HG02798 (cell line): ENCODE measurements around the gene PRND.

ENCODE experiments used
- ATAC-seq: cut with Tn5 transposase; IDR thresholded peaks from one replicate; pipeline ENCODE4 v1.9.1; 2021; ENCODE audit warnings: mild to moderate bottlenecking; ENCODE audit not compliant: unreplicated experiment, poor library complexity

PRND gene, protein sequence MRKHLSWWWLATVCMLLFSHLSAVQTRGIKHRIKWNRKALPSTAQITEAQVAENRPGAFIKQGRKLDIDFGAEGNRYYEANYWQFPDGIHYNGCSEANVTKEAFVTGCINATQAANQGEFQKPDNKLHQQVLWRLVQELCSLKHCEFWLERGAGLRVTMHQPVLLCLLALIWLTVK

DNA sequence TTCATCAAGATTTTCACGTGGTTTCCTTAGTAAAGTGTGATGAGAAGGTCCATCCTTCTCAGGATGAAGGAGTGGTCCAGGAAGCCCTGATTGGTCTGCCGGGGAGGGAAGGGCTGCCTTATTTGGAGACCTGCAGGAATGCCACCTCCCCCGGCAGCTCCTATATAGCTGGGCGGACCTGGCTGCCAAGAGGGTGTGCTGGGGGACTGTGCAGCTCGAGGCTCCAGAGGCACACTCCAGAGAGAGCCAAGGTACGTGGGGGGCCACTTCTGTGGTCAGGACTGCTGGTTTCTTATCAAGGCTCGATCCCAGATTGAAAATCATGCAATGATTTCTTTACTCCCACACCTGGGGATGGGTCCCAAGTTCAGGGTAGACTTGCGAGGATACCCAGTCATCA, at the start of gene PRND:
Gene PRND, plus strand, starts transcription at position 191 of the 400 bp plus-strand sequence. CDS start 2,643 bp downstream, outside the sequence.
- no peak for ATAC-seq

DNA sequence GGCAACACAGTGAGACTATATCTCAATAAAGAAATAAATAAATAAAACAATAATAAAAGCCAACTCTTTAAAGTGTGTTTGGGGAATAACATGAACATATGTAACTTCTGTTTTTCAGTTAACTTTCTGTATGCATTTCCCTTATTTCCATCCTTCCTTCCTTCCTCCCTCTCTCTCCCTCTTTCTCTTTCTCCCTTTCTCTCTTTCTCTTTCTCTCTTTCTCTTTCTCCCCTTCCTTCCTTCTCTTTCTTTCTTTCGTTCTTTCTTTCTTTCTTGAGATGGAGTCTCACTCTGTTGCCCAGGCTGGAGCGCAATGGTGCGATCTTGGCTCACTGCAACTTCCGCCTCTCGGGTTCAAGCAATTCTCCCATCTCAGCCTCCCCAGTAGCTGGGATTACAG, 48.8 kb upstream of the PRND start:
- ATAC-seq: no peak

DNA sequence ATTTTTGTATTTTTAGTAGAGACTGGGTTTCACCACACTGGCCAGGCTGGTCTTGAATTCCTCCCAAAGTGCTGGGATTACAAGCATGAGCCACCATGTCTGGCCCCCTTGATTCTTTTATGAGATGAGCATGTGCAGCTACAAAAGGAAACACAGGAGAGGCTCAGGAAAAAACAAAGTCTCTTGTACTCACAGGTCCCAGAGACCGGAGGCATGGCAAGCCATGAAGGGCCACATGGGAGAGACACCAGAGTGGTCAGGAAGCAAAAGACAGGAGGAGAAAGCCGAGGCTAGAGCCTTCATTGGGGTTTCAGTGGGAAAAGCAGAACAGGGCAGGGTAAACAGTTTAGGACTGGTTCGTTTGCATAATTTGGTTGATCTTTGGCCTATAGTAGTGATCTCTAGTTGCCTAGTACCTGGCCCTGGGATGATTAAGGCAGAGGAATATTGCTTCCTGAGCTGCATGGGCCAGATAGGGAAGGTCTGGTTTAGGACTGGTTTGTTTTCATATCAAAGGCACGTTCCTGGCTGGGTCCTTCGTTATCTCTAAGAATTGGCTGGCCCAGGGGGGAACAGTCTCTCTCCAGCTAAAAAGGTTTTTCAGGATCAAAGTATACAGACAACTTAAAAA, 48.2 kb upstream of the PRND start:
- no peak for ATAC-seq

DNA sequence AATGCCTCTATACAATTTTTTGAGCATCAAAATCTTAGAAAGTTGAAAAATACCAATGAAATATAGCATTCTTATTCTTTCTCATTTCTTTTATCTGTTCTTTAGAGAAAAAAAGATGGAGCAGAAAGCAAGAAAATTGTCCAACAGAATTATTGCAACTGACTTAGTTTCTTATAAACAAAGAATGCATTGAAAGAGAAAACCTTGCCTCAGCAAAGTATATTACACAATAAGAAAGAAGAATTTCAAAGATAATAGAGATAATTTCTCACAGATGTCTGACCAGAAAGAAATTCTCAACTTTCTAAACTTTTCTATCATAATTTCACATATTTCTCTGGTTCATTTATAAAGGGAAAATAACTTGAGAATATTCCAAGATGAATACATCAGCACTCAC, 47.0 kb upstream of the PRND start:
- ATAC-seq: no peak

DNA sequence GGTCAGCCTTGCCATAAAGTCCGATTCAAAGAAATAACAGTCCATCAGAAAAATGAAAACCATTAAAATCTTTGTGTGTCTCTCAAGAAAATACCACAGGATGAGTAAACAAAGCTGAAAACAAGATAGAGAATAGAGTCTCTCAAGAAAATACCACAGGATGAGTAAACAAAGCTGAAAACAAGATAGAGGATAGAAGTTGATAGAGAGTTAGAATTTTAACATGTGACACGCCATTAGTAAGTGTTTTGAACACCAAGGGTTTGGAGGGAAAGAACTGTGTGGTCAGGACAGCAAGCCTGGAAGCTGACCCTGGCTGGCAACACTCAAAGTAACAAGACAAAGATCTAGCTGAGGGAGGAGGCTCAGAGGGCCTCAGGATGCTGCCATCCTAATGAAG, 43.9 kb upstream of the PRND start:
- no peak for ATAC-seq

DNA sequence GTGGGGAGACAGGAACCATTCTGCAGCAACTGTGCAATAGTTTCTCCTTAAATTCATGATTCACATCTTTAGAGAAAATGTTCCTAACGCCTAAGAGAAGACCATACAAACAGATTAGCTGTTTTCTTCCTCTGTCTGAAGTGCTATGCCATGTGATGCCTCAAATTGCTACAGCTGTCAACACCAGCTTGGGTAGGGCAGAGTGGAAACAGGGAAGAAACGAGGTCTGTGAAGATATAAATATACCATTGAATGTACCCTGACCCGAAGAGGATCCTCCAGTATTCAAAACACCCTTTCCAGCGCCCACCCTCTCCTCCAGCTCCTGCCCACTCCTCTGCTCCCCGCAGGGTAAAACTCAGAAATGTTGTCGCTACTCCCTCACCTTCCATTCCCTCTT, 40.3 kb upstream of the PRND start:
- no peak for ATAC-seq

DNA sequence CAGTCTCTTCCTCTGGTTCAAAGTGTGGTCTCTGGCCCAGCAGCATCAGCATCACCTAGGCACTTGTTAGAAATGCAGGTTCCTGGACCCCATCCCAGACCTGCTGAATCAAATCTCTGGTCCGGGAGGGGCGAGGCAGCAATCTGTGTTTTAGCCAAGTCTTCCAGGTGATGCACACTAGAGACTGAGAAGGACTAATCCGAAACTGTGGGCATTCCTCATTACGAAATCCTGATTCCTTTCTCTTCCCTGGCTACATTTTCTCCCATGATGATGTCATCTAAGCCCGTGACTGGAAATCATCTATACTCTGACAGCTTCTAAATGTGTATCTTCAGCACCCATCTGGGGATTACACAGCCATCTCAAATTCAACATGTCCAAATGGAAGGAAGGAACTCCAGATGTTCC, 39.7 kb upstream of the PRND start:
- no peak for ATAC-seq

DNA sequence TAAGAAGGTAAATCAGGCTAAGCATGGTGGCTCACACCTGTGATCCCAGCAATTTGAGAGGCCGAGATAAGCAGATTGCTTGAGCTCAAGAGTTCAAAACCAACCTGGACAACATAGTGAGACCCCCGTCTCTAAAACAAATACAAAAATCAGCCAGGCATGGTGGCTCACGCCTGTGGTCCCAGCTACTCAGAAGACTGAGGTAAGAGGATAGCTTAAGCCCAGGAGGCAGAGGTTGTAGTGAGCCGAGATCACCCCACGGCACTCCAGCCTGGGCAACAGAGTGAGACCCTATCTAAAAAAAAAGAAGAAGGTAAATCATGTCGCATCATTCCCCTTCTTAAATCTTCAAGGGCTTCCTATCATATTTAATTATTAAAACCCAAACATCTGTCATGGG, 39.0 kb upstream of the PRND start:
- ATAC-seq: no peak

DNA sequence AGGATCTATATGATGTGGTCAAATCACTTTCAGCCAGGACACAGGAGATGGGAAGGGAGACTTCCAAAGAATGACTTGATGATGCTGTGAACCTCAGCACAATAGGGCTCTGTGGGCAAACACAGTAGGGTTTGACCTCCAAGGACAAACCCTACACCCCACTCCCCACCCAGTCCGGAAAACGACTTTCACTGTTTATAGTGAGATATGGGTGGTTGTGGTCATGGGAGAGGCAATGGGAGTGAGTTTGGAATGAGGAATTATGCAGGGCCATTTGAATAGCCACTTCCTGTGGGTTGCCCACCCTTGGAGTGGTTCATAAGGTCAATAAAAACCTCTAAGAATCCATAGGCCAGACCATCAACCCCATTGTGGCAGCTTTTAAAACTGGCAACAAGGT, 38.4 kb upstream of the PRND start:
- ATAC-seq: no peak

DNA sequence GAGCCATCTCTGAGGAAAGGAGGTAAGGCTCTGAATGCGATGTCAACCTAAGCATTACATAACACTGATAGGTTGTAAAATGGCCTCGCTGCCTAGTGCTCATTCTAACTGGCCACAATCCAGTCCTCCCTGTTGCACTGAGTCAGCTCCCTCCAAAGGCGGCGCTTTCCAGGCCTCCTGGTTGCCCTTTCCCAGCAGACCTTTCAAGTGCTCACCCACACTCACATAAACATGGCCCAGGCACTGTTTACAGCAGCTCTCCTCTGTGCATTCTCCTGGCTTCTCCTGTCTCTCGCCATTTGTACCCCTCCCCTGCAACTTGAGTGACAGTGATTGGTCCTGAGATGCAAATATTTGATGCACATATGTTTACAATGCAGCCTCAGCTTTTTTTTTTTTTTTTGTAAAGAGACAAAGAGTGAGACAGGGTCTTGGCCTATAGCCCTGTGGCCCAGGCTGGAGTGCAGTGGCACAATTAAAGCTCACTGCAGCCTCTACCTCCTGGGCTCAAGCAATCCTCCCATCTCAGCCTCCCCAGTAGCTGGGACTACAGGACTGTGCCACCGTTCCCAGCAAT, 36.8 kb upstream of the PRND start:
- no peak for ATAC-seq

DNA sequence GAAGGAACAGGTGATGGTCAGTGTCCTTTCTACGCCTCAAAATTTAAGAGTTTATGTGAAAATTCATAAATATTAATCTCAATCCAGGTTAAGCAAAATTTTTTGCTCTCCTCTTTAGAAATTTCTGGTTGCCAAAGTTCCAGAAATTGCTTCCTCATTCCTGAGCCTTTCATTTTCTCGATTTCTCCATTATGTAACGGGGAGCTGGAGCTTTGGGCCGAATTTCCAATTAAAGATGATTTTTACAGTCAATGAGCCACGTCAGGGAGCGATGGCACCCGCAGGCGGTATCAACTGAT, 35.8 kb upstream of the PRND start:
- no peak for ATAC-seq

DNA sequence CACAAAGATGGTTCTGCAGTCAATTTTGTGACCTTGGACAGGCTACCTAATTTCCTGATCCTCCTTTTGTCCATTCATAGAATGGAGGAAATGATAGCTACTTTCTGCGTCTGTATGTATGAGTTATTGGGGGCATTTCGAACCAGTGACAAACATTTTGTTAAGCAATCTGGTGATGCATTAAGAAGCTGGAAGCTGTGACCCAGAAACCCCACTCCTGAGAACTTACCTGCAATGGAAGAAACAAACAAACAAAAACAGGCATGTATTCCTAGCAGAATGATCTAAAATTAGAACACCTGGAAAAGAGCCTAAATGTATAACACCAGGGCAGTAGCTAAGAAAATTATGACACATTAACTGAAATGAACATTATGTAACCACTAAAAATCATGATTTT, 33.4 kb upstream of the PRND start:
- no peak for ATAC-seq

DNA sequence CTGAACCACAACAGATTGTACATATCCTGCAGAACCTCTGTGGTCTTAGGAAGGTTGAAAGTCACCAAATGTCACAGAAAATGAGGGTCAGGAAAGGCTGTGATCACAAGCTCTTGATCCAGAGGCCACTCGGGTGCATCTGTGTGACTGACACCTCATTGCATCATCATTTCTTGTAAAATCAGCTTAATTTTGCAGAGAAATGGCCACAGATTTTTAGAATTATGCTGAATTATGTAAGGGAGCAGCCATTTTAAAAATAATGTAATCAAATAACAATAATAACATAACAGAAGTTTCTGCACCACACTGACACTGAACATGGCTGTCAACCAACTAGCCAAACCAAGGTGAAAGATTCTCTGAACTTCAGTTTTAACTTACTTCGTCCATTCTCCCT, 32.5 kb upstream of the PRND start:
- ATAC-seq: no peak

DNA sequence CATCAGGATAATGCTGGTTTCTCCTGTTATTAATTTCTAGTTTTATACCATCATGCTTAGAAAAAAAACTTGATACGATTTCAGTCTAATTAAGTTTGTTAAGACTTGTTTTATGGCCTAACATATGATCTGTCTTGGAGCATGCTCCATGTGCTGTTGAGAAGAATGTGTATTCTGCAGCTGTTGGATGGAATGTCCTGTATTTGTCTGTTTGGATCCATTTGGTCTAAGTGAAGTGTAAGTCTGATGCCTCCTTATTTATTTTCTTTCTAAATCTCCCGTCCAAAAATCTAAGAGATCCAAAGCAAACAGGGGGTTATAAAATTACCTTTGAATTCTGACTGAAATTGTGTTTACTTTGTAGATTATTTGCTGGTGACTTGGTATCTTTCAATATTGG, 30.0 kb upstream of the PRND start:
- no peak for ATAC-seq

DNA sequence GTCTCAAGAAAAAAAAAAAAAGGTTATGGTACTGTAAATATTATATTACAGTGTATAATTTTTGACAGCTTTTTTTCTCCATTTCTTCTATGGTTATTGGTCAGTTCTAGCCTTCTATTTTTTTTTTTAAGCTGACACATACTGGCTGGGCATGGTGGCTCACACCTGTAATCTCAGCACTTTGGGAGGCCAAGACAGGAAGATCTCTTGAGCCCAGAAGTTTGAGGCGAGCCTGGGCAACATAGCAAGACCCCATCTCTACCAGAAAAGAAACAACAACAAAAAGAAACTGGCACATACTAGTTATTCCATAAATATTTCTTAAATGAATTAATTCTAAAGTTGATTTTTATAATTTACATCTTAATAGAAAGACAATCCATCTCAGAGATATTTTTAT, 27.6 kb upstream of the PRND start:
- no peak for ATAC-seq

DNA sequence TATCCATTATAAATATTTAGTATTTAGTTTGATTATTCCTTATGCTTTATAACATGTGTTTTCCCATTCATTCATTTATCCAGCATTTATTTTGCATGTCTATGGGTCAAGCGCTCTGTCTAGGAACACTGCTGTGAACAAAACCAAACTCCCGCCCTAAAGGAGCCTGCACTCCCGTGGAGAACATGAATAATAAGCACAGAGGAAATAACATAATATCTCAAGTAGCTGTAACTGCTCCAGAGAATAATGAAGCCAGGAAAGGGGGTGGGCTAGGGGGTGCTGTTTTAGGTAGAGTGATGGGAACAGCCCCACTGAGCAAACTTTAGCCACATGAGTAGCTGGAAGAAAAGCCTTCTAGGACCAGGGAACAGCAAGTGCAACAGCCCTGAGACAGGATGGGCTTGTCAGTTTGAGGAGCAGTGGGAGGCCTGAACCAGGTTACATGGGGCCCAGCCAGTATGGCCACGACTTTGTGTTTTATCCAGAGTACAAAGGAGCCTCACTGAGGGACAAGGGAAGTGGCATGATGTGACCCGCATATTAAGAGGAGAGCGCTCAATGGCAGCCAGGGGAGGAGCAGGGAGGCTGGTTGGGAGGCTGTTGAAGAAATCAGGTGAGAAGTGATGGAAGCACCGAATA, 24.4 kb upstream of the PRND start:
- ATAC-seq: no peak

DNA sequence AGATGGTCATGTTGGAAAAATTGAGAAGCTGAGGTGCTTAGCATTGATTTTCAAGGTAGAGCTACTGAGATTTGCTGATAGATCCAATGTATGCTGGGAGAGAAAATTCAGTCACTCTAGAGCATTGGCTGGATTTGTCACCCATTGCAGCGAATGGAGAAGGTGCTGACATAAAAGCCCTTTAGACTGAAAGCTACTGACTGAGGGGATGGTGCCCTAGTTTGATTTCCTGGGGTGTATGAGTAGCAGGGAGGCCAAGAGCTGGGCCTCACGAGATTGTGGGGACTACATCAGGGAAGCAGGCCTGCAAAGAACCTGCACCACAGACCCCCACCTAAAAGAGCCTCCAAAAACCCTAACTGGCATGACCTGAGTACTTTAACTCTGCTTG, 23.9 kb upstream of the PRND start:
- no peak for ATAC-seq

DNA sequence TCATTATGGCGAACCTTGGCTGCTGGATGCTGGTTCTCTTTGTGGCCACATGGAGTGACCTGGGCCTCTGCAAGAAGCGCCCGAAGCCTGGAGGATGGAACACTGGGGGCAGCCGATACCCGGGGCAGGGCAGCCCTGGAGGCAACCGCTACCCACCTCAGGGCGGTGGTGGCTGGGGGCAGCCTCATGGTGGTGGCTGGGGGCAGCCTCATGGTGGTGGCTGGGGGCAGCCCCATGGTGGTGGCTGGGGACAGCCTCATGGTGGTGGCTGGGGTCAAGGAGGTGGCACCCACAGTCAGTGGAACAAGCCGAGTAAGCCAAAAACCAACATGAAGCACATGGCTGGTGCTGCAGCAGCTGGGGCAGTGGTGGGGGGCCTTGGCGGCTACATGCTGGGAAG, 22.5 kb upstream of the PRND start:
- ATAC-seq: no peak

DNA sequence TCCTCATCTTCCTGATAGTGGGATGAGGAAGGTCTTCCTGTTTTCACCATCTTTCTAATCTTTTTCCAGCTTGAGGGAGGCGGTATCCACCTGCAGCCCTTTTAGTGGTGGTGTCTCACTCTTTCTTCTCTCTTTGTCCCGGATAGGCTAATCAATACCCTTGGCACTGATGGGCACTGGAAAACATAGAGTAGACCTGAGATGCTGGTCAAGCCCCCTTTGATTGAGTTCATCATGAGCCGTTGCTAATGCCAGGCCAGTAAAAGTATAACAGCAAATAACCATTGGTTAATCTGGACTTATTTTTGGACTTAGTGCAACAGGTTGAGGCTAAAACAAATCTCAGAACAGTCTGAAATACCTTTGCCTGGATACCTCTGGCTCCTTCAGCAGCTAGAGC, 21.8 kb upstream of the PRND start:
- no peak for ATAC-seq

DNA sequence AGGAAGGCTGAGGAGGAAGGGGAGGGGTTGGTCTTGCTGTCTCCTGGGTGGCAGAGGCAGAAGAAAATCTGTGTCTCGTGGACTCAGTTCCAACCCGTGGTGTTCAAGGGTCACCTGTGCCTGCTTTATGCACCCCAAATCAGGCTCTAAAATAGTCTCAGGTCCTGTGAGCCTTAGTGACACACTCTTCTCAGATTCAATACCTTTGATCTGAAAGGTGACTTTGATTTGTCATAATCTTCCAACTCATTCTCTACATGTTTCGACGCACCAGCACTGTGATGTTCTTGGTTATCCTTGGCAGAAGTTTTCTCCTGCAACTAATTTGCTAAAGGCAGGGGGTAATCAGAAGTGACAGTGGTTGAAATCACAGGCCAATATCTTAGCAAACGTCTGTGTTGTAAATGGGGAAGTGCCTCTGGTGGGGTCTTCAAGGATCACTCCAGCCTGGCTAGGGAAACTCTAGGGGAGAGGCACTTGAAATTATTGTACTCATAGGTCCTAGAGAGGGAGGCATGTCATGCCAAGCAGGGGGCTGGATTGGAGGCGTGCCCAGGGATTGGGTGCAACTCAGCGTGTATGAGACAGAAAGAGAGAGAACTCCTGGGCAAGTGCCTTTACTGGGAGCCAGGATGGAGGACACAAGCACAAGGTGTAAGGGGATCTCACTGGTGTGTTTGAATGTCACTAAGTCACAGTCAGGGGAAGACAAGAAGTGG, 19.0 kb upstream of the PRND start:
- no peak for ATAC-seq

DNA sequence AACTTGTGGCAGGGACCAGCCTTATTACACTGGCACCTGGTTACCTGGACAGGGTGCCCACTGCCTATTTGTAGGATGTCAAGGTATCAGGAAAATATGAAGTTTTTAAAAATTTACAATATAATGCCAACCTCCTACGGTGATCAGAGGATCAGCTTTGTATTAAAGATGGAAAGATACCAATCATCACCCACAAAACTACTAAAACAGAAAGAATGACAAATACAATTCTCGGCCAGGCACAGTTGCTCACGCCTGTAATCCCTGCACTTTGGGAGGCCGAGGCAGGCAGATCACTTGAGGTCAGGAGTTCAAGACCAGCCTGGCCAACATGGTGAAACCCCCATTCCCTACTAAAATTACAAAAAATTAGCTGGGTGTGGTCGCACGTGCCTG, 18.4 kb upstream of the PRND start:
- no peak for ATAC-seq
